Endodermal cell (in vitro differentiated cells): Measurements from ENCODE around the gene ELAVL4. TPM values are rescaled to one million over a fixed set of nuclear protein-coding genes. Genes with fewer than 3 reads are reported as not detected.

Experiments
- DNase-seq: peaks from one replicate; pipeline ENCODE4 v3.0.0-alpha.2; 2017
- H3K27ac ChIP-seq: 2 replicates; pipeline ENCODE4 v1.5.1; 2013; ENCODE audit warnings: mild to moderate bottlenecking, low read depth, low read length, moderate library complexity
- H3K27me3 ChIP-seq: 2 replicates; pipeline ENCODE4 v1.6.1; 2013; ENCODE audit warnings: mild to moderate bottlenecking, low read length, moderate library complexity; ENCODE audit not compliant: insufficient read depth, control insufficient read depth, poor library complexity, severe bottlenecking
- H3K36me3 ChIP-seq: 2 replicates; pipeline ENCODE4 v1.7.0; 2013; ENCODE audit warnings: mild to moderate bottlenecking, low read length, moderate library complexity; ENCODE audit not compliant: control insufficient read depth, insufficient read depth
- H3K4me1 ChIP-seq: one replicate; pipeline ENCODE4 v1.7.0; 2013; ENCODE audit warnings: low read length; ENCODE audit not compliant: control insufficient read depth, insufficient read depth
- H3K4me3 ChIP-seq: 2 replicates; pipeline ENCODE4 v1.5.1; 2013; ENCODE audit warnings: mild to moderate bottlenecking, low read length, moderate library complexity
- H3K9ac ChIP-seq: 2 replicates; pipeline ENCODE4 v1.6.1; 2013; ENCODE audit warnings: mild to moderate bottlenecking, low read length, moderate library complexity; ENCODE audit not compliant: poor library complexity, severe bottlenecking; ENCODE audit errors: extremely low read depth
- H3K9me3 ChIP-seq: 2 replicates; pipeline ENCODE4 v1.6.1; 2013; ENCODE audit warnings: mild to moderate bottlenecking, low read length, moderate library complexity; ENCODE audit not compliant: control insufficient read depth
- H3K27ac Mint-ChIP-seq: 2 replicates; pipeline ENCODE4 v1.8.0; 2020; ENCODE audit warnings: mixed read lengths
- H3K27me3 Mint-ChIP-seq: 2 replicates; pipeline ENCODE4 v1.8.0; 2021; ENCODE audit warnings: mild to moderate bottlenecking, mixed read lengths; ENCODE audit not compliant: insufficient read depth
- H3K36me3 Mint-ChIP-seq: 2 replicates; pipeline ENCODE4 v1.8.0; 2020; ENCODE audit warnings: low read depth, mixed read lengths
- H3K4me1 Mint-ChIP-seq: 2 replicates; pipeline ENCODE4 v1.8.0; 2020; ENCODE audit warnings: mixed read lengths
- H3K4me3 Mint-ChIP-seq: 2 replicates; pipeline ENCODE4 v1.8.0; 2020; ENCODE audit warnings: mild to moderate bottlenecking, moderate library complexity, mixed read lengths
- H3K9me3 Mint-ChIP-seq: 2 replicates; pipeline ENCODE4 v1.8.0; 2020; ENCODE audit warnings: mild to moderate bottlenecking, mixed read lengths
- WGBS, 2 experiments: methylation state at CpG; one replicate each; pipeline versions ENCODE4 v1.1.5 to v1.1.7; 2013; ENCODE audit warnings: missing lambda C conversion rate in 2 of 2, mixed read lengths in 1 of 2; ENCODE audit not compliant: insufficient coverage in 1 of 2, insufficient read length in 1 of 2; 5-methylcytosine and 5-hydroxymethylcytosine counted together
- total RNA-seq, 2 donors: library from RNA; stranded (reverse); fragmentation: NEBNext Ultra II Directional in 1 of 2; extraction: Animal tissue kit (Norgen Biotek cat#: 25700) in 1 of 2; gene quantifications; 2 replicates in 1 of 2; 3 replicates in 1 of 2; pipeline ENCODE4 v1.2.1, GENCODE V29; 2021
- TF ChIP-seq, protein P1 (sequence below): fragments of 200-600 bp; sonication (generic); conservative IDR thresholded peaks from 2 replicates; pipeline ENCODE4 v1.5.0; 2021; ENCODE audit warnings: antibody characterized with exemption, mild to moderate bottlenecking

Gene ELAVL4
- total RNA-seq, 2 donors from 2014 or later: 4.0 to 10.3 TPM

DNA sequence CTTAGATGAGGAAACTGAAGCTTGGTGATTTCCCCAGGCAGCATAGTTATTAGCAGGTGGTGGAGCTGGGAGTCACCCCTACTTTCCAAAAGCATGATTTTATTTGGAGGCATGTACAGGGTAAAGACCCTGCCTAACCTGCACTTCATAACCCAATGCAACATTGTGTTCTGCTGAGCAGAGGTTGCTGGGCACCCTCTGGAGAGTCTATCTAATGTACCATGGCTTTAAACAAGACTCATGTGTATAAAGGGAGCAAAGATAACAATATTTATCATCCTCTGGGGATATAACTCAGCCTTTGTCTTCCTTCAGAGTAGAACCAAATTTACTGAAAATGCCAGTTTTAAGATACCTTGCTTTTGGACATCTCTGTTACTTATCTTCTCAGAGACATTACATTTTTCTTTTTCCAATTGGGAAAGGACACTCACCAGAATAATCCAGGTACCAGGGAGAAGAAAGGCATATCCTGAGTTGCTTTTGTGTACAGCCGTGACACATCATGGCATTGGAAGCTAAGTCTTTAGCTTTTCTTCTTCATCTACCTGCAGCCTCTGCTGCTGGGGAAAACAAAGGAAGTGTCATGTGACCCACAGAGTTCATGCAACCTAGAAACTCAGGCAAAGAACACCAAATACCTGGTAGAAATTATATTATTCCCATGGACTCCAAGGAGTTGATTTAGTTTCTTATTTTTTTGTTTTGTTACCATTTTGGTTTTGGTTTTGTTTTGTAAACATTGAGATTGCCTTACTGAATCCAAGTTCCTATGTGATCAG, 39.6 kb downstream of the ELAVL4 start:
- Mint-ChIP-seq H3K4me3 (no peak overlapping the region), H3K36me3 (peaks cover 3% of the 10 kb centered on the region), H3K9me3 (no peaks in the 10 kb centered on the region), H3K4me1 (peaks cover 40% of the 10 kb centered on the region), H3K27ac (no peak overlapping the region), H3K27me3 (peaks cover 2% of the 10 kb centered on the region)
- Histone ChIP-seq H3K27ac (no peak overlapping the region), H3K27me3 (no peaks in the 10 kb centered on the region), H3K9ac (no peak overlapping the region), H3K36me3 (no peaks in the 10 kb centered on the region), H3K4me3 (no peak overlapping the region), H3K9me3 (peaks cover 31% of the 10 kb centered on the region), H3K4me1 (no peaks in the 10 kb centered on the region)
- DNase-seq: no peak
- WGBS, 2 experiments: 88 to 94% methylated on average over 1 of the region's 1 CpG
- TF ChIP-seq, protein P1, sequence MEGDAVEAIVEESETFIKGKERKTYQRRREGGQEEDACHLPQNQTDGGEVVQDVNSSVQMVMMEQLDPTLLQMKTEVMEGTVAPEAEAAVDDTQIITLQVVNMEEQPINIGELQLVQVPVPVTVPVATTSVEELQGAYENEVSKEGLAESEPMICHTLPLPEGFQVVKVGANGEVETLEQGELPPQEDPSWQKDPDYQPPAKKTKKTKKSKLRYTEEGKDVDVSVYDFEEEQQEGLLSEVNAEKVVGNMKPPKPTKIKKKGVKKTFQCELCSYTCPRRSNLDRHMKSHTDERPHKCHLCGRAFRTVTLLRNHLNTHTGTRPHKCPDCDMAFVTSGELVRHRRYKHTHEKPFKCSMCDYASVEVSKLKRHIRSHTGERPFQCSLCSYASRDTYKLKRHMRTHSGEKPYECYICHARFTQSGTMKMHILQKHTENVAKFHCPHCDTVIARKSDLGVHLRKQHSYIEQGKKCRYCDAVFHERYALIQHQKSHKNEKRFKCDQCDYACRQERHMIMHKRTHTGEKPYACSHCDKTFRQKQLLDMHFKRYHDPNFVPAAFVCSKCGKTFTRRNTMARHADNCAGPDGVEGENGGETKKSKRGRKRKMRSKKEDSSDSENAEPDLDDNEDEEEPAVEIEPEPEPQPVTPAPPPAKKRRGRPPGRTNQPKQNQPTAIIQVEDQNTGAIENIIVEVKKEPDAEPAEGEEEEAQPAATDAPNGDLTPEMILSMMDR: no peak

DNA sequence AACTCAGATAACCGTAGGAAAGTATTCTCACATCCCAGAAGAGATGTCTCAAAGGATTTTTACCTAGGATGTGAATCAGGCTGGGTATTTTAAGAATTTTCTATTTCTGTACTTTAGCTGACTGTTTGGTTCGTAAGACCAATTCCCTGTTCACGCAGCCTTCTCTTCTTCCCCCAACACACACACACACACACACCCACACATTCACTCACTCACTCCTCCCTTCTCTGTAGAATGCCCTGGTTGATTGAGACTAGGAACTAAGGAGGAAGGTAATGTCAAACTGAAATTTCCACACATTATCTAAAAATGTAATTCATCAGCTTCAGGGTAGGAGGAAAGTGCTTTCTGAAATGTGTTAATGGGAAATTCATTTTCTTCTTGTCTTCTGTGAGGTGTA, 43.5 kb downstream of the ELAVL4 start:
- H3K9me3 Mint-ChIP-seq: no peaks in the 10 kb centered on the region
- H3K4me3 Mint-ChIP-seq: no peak overlapping the region
- DNase-seq: no peak
- 87 to 100% methylated on average over 1 to 3 of the region's 3 CpGs for WGBS, 2 experiments
- H3K9me3 ChIP-seq: peaks cover 17% of the 10 kb centered on the region
- TF ChIP-seq, protein P1: no peak
- H3K9ac ChIP-seq: no peak overlapping the region
- H3K27ac ChIP-seq: no peak overlapping the region
- H3K4me3 ChIP-seq: no peak overlapping the region
- H3K36me3 ChIP-seq: no peaks in the 10 kb centered on the region
- no peaks in the 10 kb centered on the region for H3K27me3 ChIP-seq
- H3K36me3 Mint-ChIP-seq: no peaks in the 10 kb centered on the region
- peaks cover 54% of the 10 kb centered on the region for H3K4me1 Mint-ChIP-seq
- no peaks in the 10 kb centered on the region for H3K4me1 ChIP-seq
- H3K27me3 Mint-ChIP-seq: peaks cover 2% of the 10 kb centered on the region
- no peak overlapping the region for H3K27ac Mint-ChIP-seq

DNA sequence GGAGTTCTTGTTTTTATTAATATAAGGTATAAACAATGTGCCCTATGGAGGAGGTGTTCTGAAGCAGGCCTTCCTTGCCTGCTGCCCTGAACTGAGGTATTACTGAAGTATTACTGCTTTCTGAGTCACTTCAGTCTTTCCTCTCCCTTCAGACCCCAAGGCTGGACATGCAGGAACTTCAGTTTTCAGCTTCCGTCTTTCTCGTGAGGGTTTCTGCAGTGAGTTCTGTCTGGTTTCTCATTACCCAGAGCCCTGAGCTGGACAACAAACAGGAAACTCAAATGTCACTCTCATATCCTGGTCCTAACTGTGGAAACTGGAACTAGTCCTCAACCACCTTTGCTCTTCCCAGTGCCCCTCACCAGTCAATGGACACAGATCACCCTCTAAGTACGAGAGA, 46.8 kb downstream of the ELAVL4 start:
- no peaks in the 10 kb centered on the region for H3K27me3 ChIP-seq
- Mint-ChIP-seq H3K4me1 (peaks cover 53% of the 10 kb centered on the region), H3K27ac (no peak overlapping the region), H3K9me3 (no peaks in the 10 kb centered on the region), H3K4me3 (no peak overlapping the region), H3K27me3 (peaks cover 2% of the 10 kb centered on the region), H3K36me3 (no peaks in the 10 kb centered on the region)
- H3K27ac ChIP-seq: no peak overlapping the region
- H3K36me3 ChIP-seq: no peaks in the 10 kb centered on the region
- H3K9me3 ChIP-seq: peaks cover 9% of the 10 kb centered on the region
- TF ChIP-seq, protein P1: no peak
- WGBS, 2 experiments: 92 to 100% methylated on average over 1 to 3 of the region's 3 CpGs
- no peak for DNase-seq
- H3K4me1 ChIP-seq: no peaks in the 10 kb centered on the region
- no peak overlapping the region for H3K4me3 ChIP-seq
- no peak overlapping the region for H3K9ac ChIP-seq
